ENCODE data around the gene TSSK3. TPM values are rescaled to one million over a fixed set of nuclear protein-coding genes. Genes with fewer than 3 reads are reported as not detected.
A peak's percentile ranks its signal among the peaks of the same experiment; 100 is the strongest.

Gene TSSK3
- total and polyA plus RNA-seq, 2 donors (not counting 3 experiments of a cell fraction or from before 2014, with no cell fraction given): 0.42 to 0.65 TPM

DNA sequence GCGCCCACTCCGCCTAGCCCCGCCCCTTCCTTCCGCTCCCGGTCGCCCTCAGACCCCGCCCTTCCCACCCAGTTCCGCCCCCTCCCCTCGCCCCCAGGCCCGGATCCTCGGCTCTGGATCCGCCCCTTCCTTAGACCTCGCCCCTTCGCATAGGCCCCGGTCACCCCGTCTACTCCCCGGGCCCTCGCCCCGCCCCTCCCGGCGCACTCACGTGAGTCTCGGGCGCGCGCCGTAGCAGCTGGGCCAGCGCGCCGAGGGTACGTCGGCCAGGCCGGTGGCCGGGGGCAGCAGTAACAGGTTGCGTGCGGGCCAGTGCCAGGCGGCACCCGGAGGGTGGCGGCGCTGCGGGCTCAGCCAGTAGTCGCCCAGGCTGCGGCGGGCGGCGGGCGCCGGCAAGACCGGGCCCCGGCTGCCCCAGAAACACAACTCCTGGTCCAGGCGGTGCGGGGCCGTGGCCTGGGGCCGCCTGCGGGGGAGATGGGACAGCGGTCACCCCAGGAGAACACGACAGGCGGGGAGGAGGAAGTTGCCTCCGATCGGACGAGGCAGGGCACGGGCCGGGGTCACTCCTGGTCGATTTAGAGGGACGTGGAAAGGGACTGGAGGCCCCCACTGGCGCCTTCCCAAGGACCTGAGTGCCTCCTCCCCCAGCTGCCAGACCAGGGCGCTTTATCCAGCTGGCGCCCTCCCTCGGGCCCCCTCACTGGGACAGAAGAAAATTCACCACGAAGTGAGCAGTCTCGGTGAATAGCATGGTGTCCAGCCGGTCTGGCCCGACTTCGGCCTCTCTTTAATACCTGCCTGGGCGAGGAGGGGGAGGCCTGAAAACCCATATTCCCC is 10.7 kb upstream of the TSSK3 start:
- FAIRE-seq (peak; percentile 77), DNase-seq (ENCODE audit: low read depth, low spot score) (peak; percentile 91)
- H3K36me3 ChIP-seq (ENCODE audit: control insufficient read depth in 2 of 2, extremely low read depth in 1 of 2, insufficient read depth in 2 of 2, low read length in 2 of 2): no peaks in the 10 kb centered on the region
- peak overlapping the region; percentile 95 for H2AFZ ChIP-seq (ENCODE audit: low read depth, low read length)
- dilution Hi-C loops (cut with MboI; ENCODE audit: extremely low pct_ligation_motif_present, low sequenced_read_pairs): no loop called here
- H3K27ac ChIP-seq (ENCODE audit: insufficient read depth, low read depth, low read length): peak overlapping the region; percentile 77
- CTCF ChIA-PET: interaction anchor here (1.0 to 2.8 kb wide), 6 partner anchors 11 to 136 kb away, joined by 4 to 12 read pairs (median 8); partner anchors contain the start of genes FAM229A, MARCKSL1 and TSSK3
- H3K4me1 ChIP-seq (ENCODE audit: control insufficient read depth, extremely low read depth, insufficient read depth, low read length): peaks cover 34% of the 10 kb centered on the region
- BruUV-seq (replicated peaks): no TSS peak
- intact Hi-C loops (cut with micrococcal nuclease): loop anchor here (1.0 kb wide), 2 partner anchors 15 to 43 kb away; partner anchors contain the start of genes BSDC1 and MARCKSL1
- peak overlapping the region; percentile 36 to 56 (median 55) for H3K4me3 ChIP-seq (replicated peaks in 1 of 3; ENCODE audit: insufficient read depth in 1 of 3, low read depth in 1 of 3, low read length in 3 of 3)
- peak overlapping the region; percentile 88 for H3K9ac ChIP-seq (replicated peaks; ENCODE audit: extremely low read depth, insufficient read depth, low read length)
- no peaks in the 10 kb centered on the region for H4K20me1 ChIP-seq (replicated peaks; ENCODE audit: control insufficient read depth, extremely low read depth, insufficient read depth, low read length)
- H3K79me2 ChIP-seq (ENCODE audit: control insufficient read depth, insufficient read depth, low read length): no peaks in the 10 kb centered on the region
- no peaks in the 10 kb centered on the region for H3K9me3 ChIP-seq (replicated peaks; ENCODE audit: control insufficient read depth, insufficient read depth, low read length)
- no peaks in the 10 kb centered on the region for H3K27me3 ChIP-seq (ENCODE audit: control insufficient read depth in 2 of 2, insufficient read depth in 2 of 2, low read length in 2 of 2)
- H3K9me1 ChIP-seq (replicated peaks; ENCODE audit: control insufficient read depth, extremely low read depth, insufficient read depth, low read length): no peaks in the 10 kb centered on the region
- H3K4me2 ChIP-seq (ENCODE audit: insufficient read depth, low read length): peak overlapping the region; percentile 78
- POLR2A ChIA-PET: interaction anchor here (0.6 to 4.4 kb wide), 8 partner anchors 8 to 119 kb away, joined by 3 to 50 read pairs (median 4); partner anchors contain the start of genes BSDC1 and MARCKSL1
- no peak for TF ChIP-seq MYC (IDR thresholded peaks at IDR 0.05; ENCODE audit: low read depth, low read length)
- TF ChIP-seq, protein P1, sequence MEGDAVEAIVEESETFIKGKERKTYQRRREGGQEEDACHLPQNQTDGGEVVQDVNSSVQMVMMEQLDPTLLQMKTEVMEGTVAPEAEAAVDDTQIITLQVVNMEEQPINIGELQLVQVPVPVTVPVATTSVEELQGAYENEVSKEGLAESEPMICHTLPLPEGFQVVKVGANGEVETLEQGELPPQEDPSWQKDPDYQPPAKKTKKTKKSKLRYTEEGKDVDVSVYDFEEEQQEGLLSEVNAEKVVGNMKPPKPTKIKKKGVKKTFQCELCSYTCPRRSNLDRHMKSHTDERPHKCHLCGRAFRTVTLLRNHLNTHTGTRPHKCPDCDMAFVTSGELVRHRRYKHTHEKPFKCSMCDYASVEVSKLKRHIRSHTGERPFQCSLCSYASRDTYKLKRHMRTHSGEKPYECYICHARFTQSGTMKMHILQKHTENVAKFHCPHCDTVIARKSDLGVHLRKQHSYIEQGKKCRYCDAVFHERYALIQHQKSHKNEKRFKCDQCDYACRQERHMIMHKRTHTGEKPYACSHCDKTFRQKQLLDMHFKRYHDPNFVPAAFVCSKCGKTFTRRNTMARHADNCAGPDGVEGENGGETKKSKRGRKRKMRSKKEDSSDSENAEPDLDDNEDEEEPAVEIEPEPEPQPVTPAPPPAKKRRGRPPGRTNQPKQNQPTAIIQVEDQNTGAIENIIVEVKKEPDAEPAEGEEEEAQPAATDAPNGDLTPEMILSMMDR (IDR thresholded peaks at IDR 0.05; ENCODE audit: extremely low read depth in 1 of 2, insufficient read depth in 1 of 2, low read depth in 1 of 2, low read length in 2 of 2): peak in 1 of 2 donors; percentile 11
- TF ChIP-seq POLR2AphosphoS5 (IDR thresholded peaks at IDR 0.05; ENCODE audit: insufficient read depth, low read depth, low read length): peak; percentile 87
- TF ChIP-seq GATA2 (IDR thresholded peaks at IDR 0.05; ENCODE audit: insufficient read depth, insufficient read length, low read depth, low read length): no peak
- TF ChIP-seq POLR2A (IDR thresholded peaks at IDR 0.05; ENCODE audit: low read depth, low read length): peak; percentile 80
